GM19395 (cell line): ENCODE measurements around the gene SOX13.
"Not testable (repeated sequence)": the region's sequence is repeated elsewhere in the genome, so short reads cannot be mapped to it uniquely, and the experiment has no call there.

Experiments
- ATAC-seq: cut with Tn5 transposase; IDR thresholded peaks from one replicate; pipeline ENCODE4 v1.9.1; 2021; ENCODE audit warnings: mild to moderate bottlenecking, moderate library complexity; ENCODE audit not compliant: unreplicated experiment

Gene SOX13

DNA sequence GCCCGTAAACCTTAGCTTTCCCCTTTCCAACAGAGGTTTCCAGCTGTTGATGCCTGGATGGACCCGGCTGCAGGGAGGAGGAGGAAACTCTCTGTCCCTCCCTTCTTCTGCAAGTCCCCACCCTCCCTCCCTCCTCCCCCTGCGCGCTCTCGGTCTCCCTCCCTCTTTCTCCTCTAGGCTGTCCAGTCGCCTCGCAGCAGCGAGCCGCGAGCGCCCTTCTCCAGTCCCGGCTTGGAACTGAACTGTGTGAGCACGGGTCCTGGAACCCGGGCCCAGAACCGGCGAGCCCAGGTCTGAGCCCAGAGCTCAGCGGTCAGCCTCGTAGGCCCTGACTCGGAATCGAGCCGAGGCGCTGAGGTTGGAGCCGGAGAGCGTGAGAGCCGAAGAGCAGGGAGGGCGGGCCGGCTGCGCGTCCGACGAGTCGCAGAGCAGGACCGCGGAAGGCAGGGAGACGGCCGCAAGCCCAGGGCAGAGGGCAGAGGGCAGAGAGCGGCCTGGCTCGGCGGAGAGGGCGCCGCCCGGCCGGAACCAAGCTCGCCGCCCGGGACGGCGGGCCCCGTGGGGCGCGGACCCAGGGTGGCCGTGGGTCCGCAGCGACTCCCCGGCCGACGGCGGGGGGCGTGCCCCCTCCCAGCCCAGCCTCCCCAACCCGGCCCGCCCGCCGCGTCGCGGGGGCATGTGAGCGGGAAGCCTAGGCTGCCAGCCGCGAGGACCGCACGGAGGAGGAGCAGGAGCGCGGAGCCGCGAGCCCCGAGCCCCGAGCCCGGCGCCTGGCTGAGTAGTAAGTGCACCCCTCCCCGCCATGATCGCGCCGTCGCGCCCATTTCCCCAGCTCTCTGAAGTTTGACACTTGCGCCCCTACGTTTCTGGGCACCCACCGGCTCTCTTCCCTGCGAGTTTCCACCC lies at the start of gene SOX13:
SOX13 (plus strand) TSS at position 185 of the 906 bp plus-strand sequence. CDS start 39,801 bp downstream, outside the sequence.
- ATAC-seq, result no peak

DNA sequence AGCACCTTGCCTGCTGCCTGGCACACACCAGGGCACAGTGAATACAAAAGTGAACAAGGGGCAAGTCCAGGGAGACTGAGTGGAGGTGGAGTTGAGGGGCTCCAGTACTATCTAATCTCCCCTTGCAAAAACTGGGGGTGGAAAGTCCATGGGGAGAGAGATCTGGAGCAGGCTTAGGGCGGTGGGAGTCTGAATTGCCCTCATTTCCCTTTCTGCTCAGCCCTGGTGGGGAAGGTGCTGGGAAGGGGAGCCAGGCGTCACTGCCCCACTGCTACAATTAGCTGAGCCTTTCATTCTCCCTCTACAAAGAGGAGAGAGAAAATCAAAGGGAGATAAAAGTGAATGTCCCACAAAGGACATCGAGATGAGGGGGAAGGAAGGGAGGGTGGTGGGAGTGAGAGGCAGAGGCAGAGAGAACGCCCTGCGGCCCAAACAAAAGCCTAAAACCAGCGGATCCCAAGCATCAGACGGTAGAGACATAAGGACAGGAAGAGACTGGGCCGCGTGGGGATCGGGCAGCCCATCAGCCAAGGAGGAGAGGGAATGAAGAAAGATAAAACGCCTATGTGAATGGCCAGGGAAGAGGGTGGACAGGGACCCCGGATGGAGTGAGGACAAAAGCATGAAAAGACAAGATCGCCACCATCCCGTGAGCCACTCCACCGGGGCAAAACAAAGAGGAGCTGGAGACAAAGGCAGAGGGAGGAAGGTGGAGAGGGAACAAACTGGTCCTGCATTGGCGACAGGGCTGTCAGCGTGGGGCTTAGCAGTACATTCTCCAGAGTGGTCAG lies 46.8 kb upstream of the SOX13 start:
- no peak for ATAC-seq

GRCh38 chr1:204027446-204027845 lies 45.5 kb upstream of the SOX13 start:
- no peak for ATAC-seq

GRCh38 chr1:204029016-204029415 lies 43.9 kb upstream of the SOX13 start:
- ATAC-seq, result no peak

- no peak for ATAC-seq
Measured at GRCh38 chr1:204031098-204031710, 41.7 kb upstream of the SOX13 start.

GRCh38 chr1:204032642-204033235 lies 40.2 kb upstream of the SOX13 start:
- no peak for ATAC-seq

- ATAC-seq, result no peak
Measured at GRCh38 chr1:204033306-204033705, 39.6 kb upstream of the SOX13 start.

GRCh38 chr1:204036882-204037655 lies 35.8 kb upstream of the SOX13 start:
- ATAC-seq, result no peak

DNA sequence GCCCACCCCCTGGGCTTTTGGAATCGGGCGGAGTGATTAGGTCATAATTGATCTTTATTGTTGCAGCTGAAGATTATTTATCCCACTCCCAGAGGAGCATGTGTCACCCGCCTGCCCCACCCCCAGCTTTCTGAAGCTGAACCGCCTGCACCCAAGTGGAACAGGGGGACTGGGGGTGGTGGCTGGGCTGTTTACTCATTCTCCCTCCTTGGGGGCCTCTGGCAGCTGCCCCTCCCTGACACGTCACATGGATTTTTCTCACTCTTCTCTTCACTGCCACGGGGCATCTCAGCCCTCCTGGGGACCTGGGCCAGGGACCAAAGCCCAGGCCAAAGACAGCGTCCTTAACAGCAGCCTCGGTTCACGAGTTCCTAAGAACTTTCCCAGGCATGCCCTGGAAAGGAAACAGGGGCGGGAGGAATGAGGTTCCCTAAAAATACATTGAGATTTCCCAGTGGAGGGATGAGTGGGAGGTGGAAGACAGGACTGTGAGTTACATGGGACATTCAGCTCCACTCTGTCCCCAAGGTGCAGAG lies 31.6 kb upstream of the SOX13 start:
- ATAC-seq, result no peak

DNA sequence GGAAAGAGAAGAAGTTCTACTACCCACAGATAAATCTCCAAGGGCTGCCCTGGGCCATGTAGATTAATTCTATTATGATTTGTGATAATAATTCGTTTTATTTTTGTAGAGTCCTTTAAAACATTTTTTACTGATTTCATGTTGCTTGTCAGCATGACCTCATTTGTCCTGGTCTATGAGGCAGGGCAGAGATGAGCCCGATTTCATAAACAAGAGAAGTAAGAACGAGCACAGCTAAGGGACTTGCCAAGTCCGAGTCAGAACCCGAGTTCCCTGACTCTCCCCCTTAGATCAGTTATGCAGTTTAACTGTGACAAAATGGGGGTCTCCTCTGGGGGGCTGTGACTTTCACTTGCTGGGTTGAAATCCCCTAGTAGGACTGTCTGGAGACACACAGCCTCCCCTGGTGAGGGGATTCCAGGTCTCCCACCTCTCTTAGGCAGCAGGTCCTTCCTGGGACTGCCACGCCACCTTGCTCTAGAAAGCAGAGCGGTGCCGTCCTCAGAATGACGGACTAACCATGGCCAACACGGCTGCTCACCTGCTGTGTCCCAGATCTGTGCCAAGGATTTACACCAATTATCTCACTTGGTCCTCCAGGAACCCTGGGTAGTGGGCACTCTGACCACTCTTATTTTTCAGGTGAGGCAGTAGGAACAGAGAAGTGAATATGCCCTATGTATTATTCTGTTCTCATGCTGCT lies 31.0 kb upstream of the SOX13 start:
- no peak for ATAC-seq

DNA sequence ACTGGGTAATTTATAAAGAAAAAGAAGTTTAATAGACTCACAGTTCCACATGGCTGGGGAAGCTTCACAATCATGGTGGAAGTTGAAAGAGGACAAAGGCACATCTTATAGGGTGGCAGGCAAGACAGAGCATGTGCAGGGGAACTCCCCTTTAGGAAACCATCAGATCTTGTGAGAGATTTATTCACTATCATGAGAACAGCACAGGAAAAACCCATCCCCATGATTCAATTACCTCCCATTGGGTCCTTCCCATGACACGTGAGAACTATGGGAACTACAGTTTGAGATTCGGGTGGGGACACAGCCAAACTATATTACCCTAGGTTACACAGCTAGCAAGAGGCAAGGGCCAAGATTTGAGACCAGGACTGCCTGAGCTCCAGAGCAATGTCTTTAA lies 30.4 kb upstream of the SOX13 start:
- no peak for ATAC-seq

GRCh38 chr1:204043680-204044079 lies 29.2 kb upstream of the SOX13 start:
- no peak for ATAC-seq

- no peak for ATAC-seq
Measured at GRCh38 chr1:204044448-204044847, 28.5 kb upstream of the SOX13 start.

DNA sequence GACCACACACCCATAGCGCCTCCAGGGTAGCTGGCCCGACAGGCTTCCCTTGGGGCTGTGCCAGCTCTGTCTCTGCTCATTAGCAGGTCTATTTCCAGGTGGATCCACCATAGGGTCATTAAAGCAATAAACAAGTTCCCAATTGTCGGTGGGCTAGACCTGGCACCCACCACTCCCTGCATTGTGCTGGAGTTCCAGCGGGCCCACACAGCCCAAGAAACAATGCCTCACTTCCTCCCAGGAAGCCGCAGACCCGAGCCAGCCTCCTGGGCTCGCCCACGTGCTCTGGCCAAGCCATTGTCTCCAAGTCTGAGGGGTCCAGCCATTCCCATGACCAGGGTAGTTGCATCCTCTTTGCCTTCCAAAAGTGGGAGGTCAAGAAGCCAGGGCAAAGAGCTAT lies 27.5 kb upstream of the SOX13 start:
- ATAC-seq, result no peak

DNA sequence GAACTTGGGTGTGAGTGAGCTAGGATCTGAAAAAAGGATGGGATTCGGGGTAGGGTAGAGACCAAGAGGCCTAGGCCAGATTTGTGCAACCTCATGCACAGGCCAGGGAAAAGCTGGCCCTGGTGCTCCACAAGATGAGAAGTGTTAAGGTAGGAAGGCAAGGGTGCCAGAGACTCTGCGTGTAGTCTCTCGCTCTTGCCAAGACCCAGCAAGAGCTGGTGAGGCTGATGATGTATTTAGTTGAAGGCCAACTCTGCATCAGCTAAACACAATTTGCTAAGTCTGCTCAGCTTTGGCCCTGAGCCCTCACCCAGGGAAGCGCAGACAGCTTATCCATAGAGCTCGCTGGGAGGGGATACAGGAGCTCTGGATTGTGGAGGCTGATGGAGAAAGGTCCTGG lies 26.6 kb upstream of the SOX13 start:
- no peak for ATAC-seq

DNA sequence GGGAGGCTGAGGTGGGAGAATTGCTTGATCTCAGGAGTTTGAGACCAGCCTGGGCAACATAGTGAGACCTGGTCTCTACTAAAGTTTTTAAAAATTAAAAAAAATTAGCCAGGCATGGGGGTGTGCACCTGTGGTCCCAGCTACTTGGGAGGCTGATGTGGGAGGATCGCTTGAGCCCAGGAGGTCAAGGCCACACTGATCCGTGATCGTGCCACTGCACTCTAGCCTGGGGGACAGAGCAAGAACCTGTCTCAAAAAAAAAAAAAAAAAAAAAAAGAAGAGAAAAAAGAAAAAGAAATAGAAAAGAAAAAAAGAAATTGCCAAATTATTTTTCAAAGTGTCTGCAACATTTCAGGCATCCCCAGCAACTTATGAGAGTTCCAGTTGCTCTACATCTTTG lies 24.1 kb upstream of the SOX13 start:
- not testable (repeated sequence) for ATAC-seq

GRCh38 chr1:204051258-204051657 lies 21.7 kb upstream of the SOX13 start:
- no peak for ATAC-seq

- ATAC-seq, result no peak
Measured at GRCh38 chr1:204051718-204052117, 21.2 kb upstream of the SOX13 start.

GRCh38 chr1:204053893-204054292 lies 19.0 kb upstream of the SOX13 start:
- ATAC-seq, result no peak
